Stomach smooth muscle (tissue), 2 donors: ENCODE data around the gene MSANTD3.
"Not testable (repeated sequence)": the region's sequence is repeated elsewhere in the genome, so short reads cannot be mapped to it uniquely, and the experiment has no call there.

Experiments
- H3K27ac ChIP-seq: one replicate; pipeline ENCODE4 v1.7.0; 2013; ENCODE audit warnings: mild to moderate bottlenecking, low read length, inconsistent platforms
- H3K27me3 ChIP-seq, 2 donors: one replicate each; pipeline ENCODE4 v1.7.0; 2013; ENCODE audit warnings: low read length in 2 of 2; ENCODE audit not compliant: insufficient read depth in 2 of 2, control insufficient read depth in 1 of 2
- H3K36me3 ChIP-seq, 2 donors: one replicate each; pipeline ENCODE4 v1.7.0; 2013; ENCODE audit warnings: low read length in 2 of 2; ENCODE audit not compliant: control insufficient read depth in 2 of 2, insufficient read depth in 2 of 2
- H3K4me1 ChIP-seq: one replicate; pipeline ENCODE4 v1.7.0; 2013; ENCODE audit warnings: low read length; ENCODE audit not compliant: control insufficient read depth, insufficient read depth
- H3K4me3 ChIP-seq, 2 donors: one replicate each; pipeline ENCODE4 v1.7.0; 2013; ENCODE audit warnings: low read length in 2 of 2
- H3K9ac ChIP-seq, 2 donors: one replicate each; pipeline ENCODE4 v1.7.0; 2013; ENCODE audit warnings: low read length in 2 of 2, mild to moderate bottlenecking in 1 of 2
- H3K9me3 ChIP-seq, 2 donors: one replicate each; pipeline ENCODE4 v1.7.0; 2013; ENCODE audit warnings: low read length in 2 of 2; ENCODE audit not compliant: control insufficient read depth in 2 of 2
- donor health status: healthy.
- donor health status: Pancreatic carcinoma.

MSANTD3 gene

GRCh38 chr9:100430286-100430940 lies 3.5 kb downstream of the MSANTD3 start:
- Histone ChIP-seq H3K27me3 (no peaks in the 10 kb centered on the region), H3K4me1 (peaks cover 17% of the 10 kb centered on the region), H3K9me3 (no peaks in the 10 kb centered on the region), H3K4me3 (no peak overlapping the region), H3K9ac (no peak overlapping the region), H3K36me3 (no peaks in the 10 kb centered on the region), H3K27ac (no peak overlapping the region)

GRCh38 chr9:100431886-100432285 lies 4.9 kb downstream of the MSANTD3 start:
- no peaks in the 10 kb centered on the region for H3K27me3 ChIP-seq
- H3K4me1 ChIP-seq, result peaks cover 20% of the 10 kb centered on the region
- H3K36me3 ChIP-seq, result no peaks in the 10 kb centered on the region
- H3K9ac ChIP-seq, result no peak overlapping the region
- no peaks in the 10 kb centered on the region for H3K9me3 ChIP-seq
- H3K4me3 ChIP-seq, result no peak overlapping the region
- H3K27ac ChIP-seq, result no peak overlapping the region

- no peaks in the 10 kb centered on the region for H3K27me3 ChIP-seq
- no peak overlapping the region for H3K27ac ChIP-seq
- no peaks in the 10 kb centered on the region for H3K9me3 ChIP-seq
- peaks cover 19% of the 10 kb centered on the region for H3K4me1 ChIP-seq
- H3K9ac ChIP-seq, result no peak overlapping the region
- H3K36me3 ChIP-seq, result no peaks in the 10 kb centered on the region
- no peak overlapping the region for H3K4me3 ChIP-seq
Measured at GRCh38 chr9:100432736-100433135, 5.8 kb downstream of the MSANTD3 start.

GRCh38 chr9:100436571-100436970 lies 9.6 kb downstream of the MSANTD3 start:
- Histone ChIP-seq H3K27ac (no peak overlapping the region), H3K27me3 (no peaks in the 10 kb centered on the region), H3K9ac (no peak overlapping the region), H3K4me3 (no peak overlapping the region), H3K36me3 (no peaks in the 10 kb centered on the region), H3K4me1 (peaks cover 3% of the 10 kb centered on the region), H3K9me3 (no peaks in the 10 kb centered on the region)

GRCh38 chr9:100437860-100438805 lies 11.2 kb downstream of the MSANTD3 start:
- Histone ChIP-seq H3K27ac (no peak overlapping the region), H3K9ac (no peak overlapping the region)

GRCh38 chr9:100440071-100440470 lies 13.1 kb downstream of the MSANTD3 start:
- Histone ChIP-seq H3K36me3 (peaks cover 0 to 4% of the 10 kb centered on the region in 2 donors), H3K4me3 (no peak overlapping the region), H3K9ac (no peak overlapping the region), H3K4me1 (peaks cover 3% of the 10 kb centered on the region), H3K27ac (no peak overlapping the region), H3K9me3 (no peaks in the 10 kb centered on the region), H3K27me3 (no peaks in the 10 kb centered on the region)

More at GRCh38 chr9:100437860-100438805, 11.2 kb downstream of the MSANTD3 start:
- H3K27me3 ChIP-seq, result no peaks in the 10 kb centered on the region
- peaks cover 3% of the 10 kb centered on the region for H3K4me1 ChIP-seq
- H3K36me3 ChIP-seq, result no peaks in the 10 kb centered on the region
- H3K9me3 ChIP-seq, result no peaks in the 10 kb centered on the region
- no peak overlapping the region for H3K4me3 ChIP-seq

GRCh38 chr9:100440487-100440886 lies 13.5 kb downstream of the MSANTD3 start:
- H3K9me3 ChIP-seq, H3K4me3 ChIP-seq, H3K27ac ChIP-seq, H3K4me1 ChIP-seq, H3K9ac ChIP-seq, H3K36me3 ChIP-seq, H3K27me3 ChIP-seq: not testable (repeated sequence)

- Histone ChIP-seq H3K36me3 (peaks cover 0 to 4% of the 10 kb centered on the region in 2 donors), H3K4me3 (no peak overlapping the region), H3K4me1 (no peaks in the 10 kb centered on the region), H3K27ac (no peak overlapping the region), H3K9me3 (no peaks in the 10 kb centered on the region), H3K9ac (no peak overlapping the region), H3K27me3 (no peaks in the 10 kb centered on the region)
Measured at GRCh38 chr9:100441911-100442361, 15.0 kb downstream of the MSANTD3 start.

GRCh38 chr9:100443781-100444768 lies 17.1 kb downstream of the MSANTD3 start:
- Histone ChIP-seq H3K4me1 (no peaks in the 10 kb centered on the region), H3K36me3 (peaks cover 4% of the 10 kb centered on the region in 2 donors), H3K4me3 (no peak overlapping the region), H3K9me3 (no peaks in the 10 kb centered on the region), H3K9ac (no peak overlapping the region), H3K27me3 (no peaks in the 10 kb centered on the region), H3K27ac (no peak overlapping the region)
